ENCODE measurements around the gene CHMP3.

GRCh38 chr2:86580560-86580959 is 17.3 kb upstream of the CHMP3 start:
- TF ChIP-seq GATA2 (IDR thresholded peaks at IDR 0.05; ENCODE audit: low read depth, low read length), result no peak
- no peak for TF ChIP-seq GATA3 (IDR thresholded peaks at IDR 0.05; ENCODE audit: low read depth, low read length)
